ENCODE results near the gene IHH.

Gene IHH

DNA sequence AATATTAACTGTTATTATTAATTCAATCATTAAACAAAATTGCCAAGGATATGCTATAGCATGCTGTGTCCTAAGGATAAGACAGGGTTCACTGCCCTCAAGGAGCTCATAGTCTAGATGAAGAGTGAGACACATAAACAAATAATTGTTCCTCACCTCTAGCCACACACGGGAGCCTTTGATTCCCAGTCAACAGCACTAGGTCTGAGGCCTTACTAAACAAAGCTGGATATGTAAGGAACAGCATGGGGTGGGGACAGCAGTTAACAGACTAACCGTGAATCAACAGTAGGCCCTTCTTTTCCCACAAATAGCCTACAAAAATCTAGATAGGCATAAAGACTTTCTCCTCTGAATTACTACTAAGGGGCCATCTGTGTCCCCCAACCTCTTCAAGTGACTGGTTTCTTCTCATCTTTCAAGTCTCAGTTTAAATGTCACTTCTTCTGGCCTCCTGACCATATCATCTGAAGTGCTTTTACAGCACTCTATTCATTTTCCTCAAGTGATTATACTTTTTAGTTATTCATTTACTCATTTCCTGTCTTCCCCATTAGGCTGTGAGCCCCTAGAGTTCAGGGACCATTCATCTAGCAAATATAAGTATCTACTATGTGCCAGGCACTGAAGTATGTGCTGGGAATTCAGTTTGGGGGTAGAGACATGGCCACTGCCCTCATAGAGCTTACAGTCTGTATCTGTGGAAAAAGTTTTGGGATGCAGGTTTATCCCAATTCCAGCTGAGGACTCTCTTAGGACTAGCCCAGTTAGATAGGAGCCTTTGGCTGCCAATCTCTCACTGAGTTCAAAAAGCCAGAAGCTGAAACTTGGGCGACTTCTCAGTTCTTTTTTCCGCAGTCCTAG is 29.9 kb upstream of the IHH start:
- CTCF ChIA-PET = interaction anchor here (0.6 to 1.7 kb wide), 10 partner anchors 13 to 858 kb away, joined by 3 to 8 read pairs (median 4); no protein-coding TSS in a partner anchor

GRCh38 chr2:219089330-219089729 is 28.6 kb upstream of the IHH start:
- CTCF ChIA-PET = interaction anchor here (3.2 kb wide), 1 partner anchor 16 kb away, joined by 19 read pairs; no protein-coding TSS in a partner anchor
- TF ChIP-seq, protein P1, sequence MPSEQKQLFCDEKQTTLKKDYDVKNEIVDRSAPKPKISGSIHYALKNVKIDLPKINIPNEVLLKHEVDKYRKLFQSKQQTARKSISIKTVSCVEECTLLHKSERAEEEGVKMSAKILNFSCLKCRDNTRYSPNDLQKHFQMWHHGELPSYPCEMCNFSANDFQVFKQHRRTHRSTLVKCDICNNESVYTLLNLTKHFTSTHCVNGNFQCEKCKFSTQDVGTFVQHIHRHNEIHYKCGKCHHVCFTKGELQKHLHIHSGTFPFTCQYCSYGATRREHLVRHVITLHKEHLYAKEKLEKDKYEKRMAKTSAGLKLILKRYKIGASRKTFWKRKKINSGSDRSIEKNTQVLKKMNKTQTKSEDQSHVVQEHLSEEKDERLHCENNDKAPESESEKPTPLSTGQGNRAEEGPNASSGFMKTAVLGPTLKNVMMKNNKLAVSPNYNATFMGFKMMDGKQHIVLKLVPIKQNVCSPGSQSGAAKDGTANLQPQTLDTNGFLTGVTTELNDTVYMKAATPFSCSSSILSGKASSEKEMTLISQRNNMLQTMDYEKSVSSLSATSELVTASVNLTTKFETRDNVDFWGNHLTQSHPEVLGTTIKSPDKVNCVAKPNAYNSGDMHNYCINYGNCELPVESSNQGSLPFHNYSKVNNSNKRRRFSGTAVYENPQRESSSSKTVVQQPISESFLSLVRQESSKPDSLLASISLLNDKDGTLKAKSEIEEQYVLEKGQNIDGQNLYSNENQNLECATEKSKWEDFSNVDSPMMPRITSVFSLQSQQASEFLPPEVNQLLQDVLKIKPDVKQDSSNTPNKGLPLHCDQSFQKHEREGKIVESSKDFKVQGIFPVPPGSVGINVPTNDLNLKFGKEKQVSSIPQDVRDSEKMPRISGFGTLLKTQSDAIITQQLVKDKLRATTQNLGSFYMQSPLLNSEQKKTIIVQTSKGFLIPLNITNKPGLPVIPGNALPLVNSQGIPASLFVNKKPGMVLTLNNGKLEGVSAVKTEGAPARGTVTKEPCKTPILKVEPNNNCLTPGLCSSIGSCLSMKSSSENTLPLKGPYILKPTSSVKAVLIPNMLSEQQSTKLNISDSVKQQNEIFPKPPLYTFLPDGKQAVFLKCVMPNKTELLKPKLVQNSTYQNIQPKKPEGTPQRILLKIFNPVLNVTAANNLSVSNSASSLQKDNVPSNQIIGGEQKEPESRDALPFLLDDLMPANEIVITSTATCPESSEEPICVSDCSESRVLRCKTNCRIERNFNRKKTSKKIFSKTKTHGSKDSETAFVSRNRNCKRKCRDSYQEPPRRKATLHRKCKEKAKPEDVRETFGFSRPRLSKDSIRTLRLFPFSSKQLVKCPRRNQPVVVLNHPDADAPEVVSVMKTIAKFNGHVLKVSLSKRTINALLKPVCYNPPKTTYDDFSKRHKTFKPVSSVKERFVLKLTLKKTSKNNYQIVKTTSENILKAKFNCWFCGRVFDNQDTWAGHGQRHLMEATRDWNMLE (tag by site-specific recombination; conservative IDR thresholded peaks at IDR 0.05; ENCODE audit: low read depth) = no peak
- TF ChIP-seq, protein P2, sequence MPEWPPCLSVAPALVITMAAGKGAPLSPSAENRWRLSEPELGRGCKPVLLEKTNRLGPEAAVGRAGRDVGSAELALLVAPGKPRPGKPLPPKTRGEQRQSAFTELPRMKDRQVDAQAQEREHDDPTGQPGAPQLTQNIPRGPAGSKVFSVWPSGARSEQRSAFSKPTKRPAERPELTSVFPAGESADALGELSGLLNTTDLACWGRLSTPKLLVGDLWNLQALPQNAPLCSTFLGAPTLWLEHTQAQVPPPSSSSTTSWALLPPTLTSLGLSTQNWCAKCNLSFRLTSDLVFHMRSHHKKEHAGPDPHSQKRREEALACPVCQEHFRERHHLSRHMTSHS (tag by site-specific recombination; IDR thresholded peaks at IDR 0.05) = no peak
- TF ChIP-seq ZNF677 (tag by site-specific recombination; IDR thresholded peaks at IDR 0.05) (no peak), ZNF48 (tag by site-specific recombination; IDR thresholded peaks at IDR 0.05) (no peak), ZNF121 (tag by site-specific recombination; IDR thresholded peaks at IDR 0.05) (no peak), ZNF837 (tag by site-specific recombination; IDR thresholded peaks at IDR 0.05) (no peak), ZNF600 (tag by site-specific recombination; IDR thresholded peaks at IDR 0.05) (no peak), ZNF202 (tag by site-specific recombination; IDR thresholded peaks at IDR 0.05; ENCODE audit: borderline replicate concordance) (no peak), OVOL3 (tag by site-specific recombination; IDR thresholded peaks at IDR 0.05) (no peak), ZNF292 (tag by site-specific recombination; IDR thresholded peaks at IDR 0.05; ENCODE audit: borderline replicate concordance, low read depth) (no peak), ZBTB11 (tag by site-specific recombination; conservative IDR thresholded peaks at IDR 0.05; ENCODE audit: low read depth) (no peak), GLIS2 (tag by site-specific recombination; IDR thresholded peaks at IDR 0.05) (no peak), ZEB2 (tag by site-specific recombination; IDR thresholded peaks at IDR 0.05) (no peak)
- TF ChIP-seq, protein P3, sequence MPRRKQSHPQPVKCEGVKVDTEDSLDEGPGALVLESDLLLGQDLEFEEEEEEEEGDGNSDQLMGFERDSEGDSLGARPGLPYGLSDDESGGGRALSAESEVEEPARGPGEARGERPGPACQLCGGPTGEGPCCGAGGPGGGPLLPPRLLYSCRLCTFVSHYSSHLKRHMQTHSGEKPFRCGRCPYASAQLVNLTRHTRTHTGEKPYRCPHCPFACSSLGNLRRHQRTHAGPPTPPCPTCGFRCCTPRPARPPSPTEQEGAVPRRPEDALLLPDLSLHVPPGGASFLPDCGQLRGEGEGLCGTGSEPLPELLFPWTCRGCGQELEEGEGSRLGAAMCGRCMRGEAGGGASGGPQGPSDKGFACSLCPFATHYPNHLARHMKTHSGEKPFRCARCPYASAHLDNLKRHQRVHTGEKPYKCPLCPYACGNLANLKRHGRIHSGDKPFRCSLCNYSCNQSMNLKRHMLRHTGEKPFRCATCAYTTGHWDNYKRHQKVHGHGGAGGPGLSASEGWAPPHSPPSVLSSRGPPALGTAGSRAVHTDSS (tag by site-specific recombination; IDR thresholded peaks at IDR 0.05) = no peak

More for the DNA sequence above, 29.9 kb upstream of the IHH start:
- POLR2A ChIA-PET = no interaction called here
- Histone ChIP-seq H3K4me3 (ENCODE audit: low read depth, low read length) (no peak overlapping the region), H3K36me3 (ENCODE audit: control insufficient read depth in 2 of 2, insufficient read depth in 1 of 2, low read length in 2 of 2) (no peaks in the 10 kb centered on the region), H3K27ac (ENCODE audit: extremely low read depth, low read depth, low read length) (no peak overlapping the region), H3K9me3 (ENCODE audit: control insufficient read depth, insufficient read depth, low read depth, low read length) (no peaks in the 10 kb centered on the region), H3K4me1 (ENCODE audit: control insufficient read depth, insufficient read depth, low read length) (no peaks in the 10 kb centered on the region)
- TF ChIP-seq GLI4 (tag by site-specific recombination; IDR thresholded peaks at IDR 0.05) = no peak
- no peak for TF ChIP-seq ZNF121 (tag by site-specific recombination; IDR thresholded peaks at IDR 0.05)
- TF ChIP-seq ZNF660 (tag by site-specific recombination; IDR thresholded peaks at IDR 0.05) = no peak
- TF ChIP-seq ZNF23 (tag by site-specific recombination; IDR thresholded peaks at IDR 0.05; ENCODE audit: borderline replicate concordance) = no peak
- no peak for TF ChIP-seq ZNF148 (tag by site-specific recombination; IDR thresholded peaks at IDR 0.05; ENCODE audit: borderline replicate concordance)
- TF ChIP-seq MEIS1 (CRISPR knock-in tag; IDR thresholded peaks at IDR 0.05; ENCODE audit: borderline replicate concordance) = no peak
- TF ChIP-seq ZNF335 (tag by site-specific recombination; conservative IDR thresholded peaks at IDR 0.05) = no peak

More at GRCh38 chr2:219089330-219089729, 28.6 kb upstream of the IHH start:
- Histone ChIP-seq H3K4me1 (ENCODE audit: control insufficient read depth, insufficient read depth, low read length) (no peaks in the 10 kb centered on the region), H3K4me3 (ENCODE audit: low read depth, low read length) (no peak overlapping the region), H3K36me3 (ENCODE audit: control insufficient read depth in 2 of 2, insufficient read depth in 1 of 2, low read length in 2 of 2) (no peaks in the 10 kb centered on the region), H3K27ac (ENCODE audit: extremely low read depth, low read depth, low read length) (no peak overlapping the region), H3K9me3 (ENCODE audit: control insufficient read depth, insufficient read depth, low read depth, low read length) (no peaks in the 10 kb centered on the region)
- POLR2A ChIA-PET = no interaction called here
